ENCODE measurements around the gene CERS2.

The CERS2 gene

DNA sequence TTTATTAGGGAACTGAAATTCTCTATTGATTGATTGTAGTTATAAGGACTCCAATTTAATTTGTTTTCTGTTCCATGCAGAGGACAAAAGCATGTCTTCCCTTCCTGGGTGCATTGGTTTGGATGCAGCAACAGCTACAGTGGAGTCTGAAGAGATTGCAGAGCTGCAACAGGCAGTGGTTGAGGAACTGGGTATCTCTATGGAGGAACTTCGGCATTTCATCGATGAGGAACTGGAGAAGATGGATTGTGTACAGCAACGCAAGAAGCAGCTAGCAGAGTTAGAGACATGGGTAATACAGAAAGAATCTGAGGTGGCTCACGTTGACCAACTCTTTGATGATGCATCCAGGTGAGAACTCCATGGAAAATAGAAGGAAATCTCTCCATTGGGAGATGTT, 47.0 kb downstream of the CERS2 start:
- Histone ChIP-seq H3K27ac (ENCODE audit: extremely low read depth, low read depth, low read length) (no peak overlapping the region), H3K36me3 (ENCODE audit: control insufficient read depth in 2 of 2, insufficient read depth in 1 of 2, low read length in 2 of 2) (peaks cover 27 to 47% of the 10 kb centered on the region in 2 experiments), H3K4me3 (ENCODE audit: low read depth, low read length) (no peak overlapping the region), H3K9me3 (ENCODE audit: control insufficient read depth, insufficient read depth, low read depth, low read length) (no peaks in the 10 kb centered on the region), H3K4me1 (ENCODE audit: control insufficient read depth, insufficient read depth, low read length) (no peaks in the 10 kb centered on the region)
- CTCF ChIA-PET: interaction anchor here (0.6 kb wide), 1 partner anchor 55 kb away, joined by 4 read pairs; no protein-coding TSS in a partner anchor
- TF ChIP-seq, protein P1, sequence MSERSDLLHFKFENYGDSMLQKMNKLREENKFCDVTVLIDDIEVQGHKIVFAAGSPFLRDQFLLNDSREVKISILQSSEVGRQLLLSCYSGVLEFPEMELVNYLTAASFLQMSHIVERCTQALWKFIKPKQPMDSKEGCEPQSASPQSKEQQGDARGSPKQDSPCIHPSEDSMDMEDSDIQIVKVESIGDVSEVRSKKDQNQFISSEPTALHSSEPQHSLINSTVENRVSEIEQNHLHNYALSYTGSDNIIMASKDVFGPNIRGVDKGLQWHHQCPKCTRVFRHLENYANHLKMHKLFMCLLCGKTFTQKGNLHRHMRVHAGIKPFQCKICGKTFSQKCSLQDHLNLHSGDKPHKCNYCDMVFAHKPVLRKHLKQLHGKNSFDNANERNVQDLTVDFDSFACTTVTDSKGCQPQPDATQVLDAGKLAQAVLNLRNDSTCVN (tag by site-specific recombination; optimal IDR thresholded peaks at IDR 0.05): no peak
- TF ChIP-seq ZNF248 (tag by site-specific recombination; IDR thresholded peaks at IDR 0.05) (no peak), ZNF658 (tag by site-specific recombination; IDR thresholded peaks at IDR 0.05) (no peak), KLF7 (tag by site-specific recombination; IDR thresholded peaks at IDR 0.05; ENCODE audit: borderline replicate concordance) (no peak), KLF1 (tag by site-specific recombination; IDR thresholded peaks at IDR 0.05) (no peak), ZNF701 (tag by site-specific recombination; IDR thresholded peaks at IDR 0.05) (no peak), ZNF146 (tag by site-specific recombination; IDR thresholded peaks at IDR 0.05) (no peak), ZNF501 (tag by site-specific recombination; IDR thresholded peaks at IDR 0.05) (no peak), KLF10 (tag by site-specific recombination; IDR thresholded peaks at IDR 0.05) (no peak), ZIC2 (tag by site-specific recombination; IDR thresholded peaks at IDR 0.05) (no peak), BCL11B (tag by site-specific recombination; IDR thresholded peaks at IDR 0.05; ENCODE audit: low read depth) (no peak), GLIS1 (tag by site-specific recombination; IDR thresholded peaks at IDR 0.05) (no peak), FEZF1 (tag by site-specific recombination; IDR thresholded peaks at IDR 0.05) (no peak), ZFP37 (tag by site-specific recombination; IDR thresholded peaks at IDR 0.05) (no peak), ZNF558 (tag by site-specific recombination; IDR thresholded peaks at IDR 0.05) (no peak), ZNF664 (tag by site-specific recombination; IDR thresholded peaks at IDR 0.05) (no peak), SP3 (tag by site-specific recombination; IDR thresholded peaks at IDR 0.05) (no peak), ZSCAN23 (tag by site-specific recombination; IDR thresholded peaks at IDR 0.05) (no peak)
- TF ChIP-seq, protein P2, sequence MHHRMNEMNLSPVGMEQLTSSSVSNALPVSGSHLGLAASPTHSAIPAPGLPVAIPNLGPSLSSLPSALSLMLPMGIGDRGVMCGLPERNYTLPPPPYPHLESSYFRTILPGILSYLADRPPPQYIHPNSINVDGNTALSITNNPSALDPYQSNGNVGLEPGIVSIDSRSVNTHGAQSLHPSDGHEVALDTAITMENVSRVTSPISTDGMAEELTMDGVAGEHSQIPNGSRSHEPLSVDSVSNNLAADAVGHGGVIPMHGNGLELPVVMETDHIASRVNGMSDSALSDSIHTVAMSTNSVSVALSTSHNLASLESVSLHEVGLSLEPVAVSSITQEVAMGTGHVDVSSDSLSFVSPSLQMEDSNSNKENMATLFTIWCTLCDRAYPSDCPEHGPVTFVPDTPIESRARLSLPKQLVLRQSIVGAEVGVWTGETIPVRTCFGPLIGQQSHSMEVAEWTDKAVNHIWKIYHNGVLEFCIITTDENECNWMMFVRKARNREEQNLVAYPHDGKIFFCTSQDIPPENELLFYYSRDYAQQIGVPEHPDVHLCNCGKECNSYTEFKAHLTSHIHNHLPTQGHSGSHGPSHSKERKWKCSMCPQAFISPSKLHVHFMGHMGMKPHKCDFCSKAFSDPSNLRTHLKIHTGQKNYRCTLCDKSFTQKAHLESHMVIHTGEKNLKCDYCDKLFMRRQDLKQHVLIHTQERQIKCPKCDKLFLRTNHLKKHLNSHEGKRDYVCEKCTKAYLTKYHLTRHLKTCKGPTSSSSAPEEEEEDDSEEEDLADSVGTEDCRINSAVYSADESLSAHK (tag by site-specific recombination; IDR thresholded peaks at IDR 0.05): no peak
- TF ChIP-seq, protein P3, sequence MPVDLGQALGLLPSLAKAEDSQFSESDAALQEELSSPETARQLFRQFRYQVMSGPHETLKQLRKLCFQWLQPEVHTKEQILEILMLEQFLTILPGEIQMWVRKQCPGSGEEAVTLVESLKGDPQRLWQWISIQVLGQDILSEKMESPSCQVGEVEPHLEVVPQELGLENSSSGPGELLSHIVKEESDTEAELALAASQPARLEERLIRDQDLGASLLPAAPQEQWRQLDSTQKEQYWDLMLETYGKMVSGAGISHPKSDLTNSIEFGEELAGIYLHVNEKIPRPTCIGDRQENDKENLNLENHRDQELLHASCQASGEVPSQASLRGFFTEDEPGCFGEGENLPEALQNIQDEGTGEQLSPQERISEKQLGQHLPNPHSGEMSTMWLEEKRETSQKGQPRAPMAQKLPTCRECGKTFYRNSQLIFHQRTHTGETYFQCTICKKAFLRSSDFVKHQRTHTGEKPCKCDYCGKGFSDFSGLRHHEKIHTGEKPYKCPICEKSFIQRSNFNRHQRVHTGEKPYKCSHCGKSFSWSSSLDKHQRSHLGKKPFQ (tag by site-specific recombination; IDR thresholded peaks at IDR 0.05): no peak
- POLR2A ChIA-PET: no interaction called here

- Histone ChIP-seq H3K36me3 (ENCODE audit: control insufficient read depth in 2 of 2, insufficient read depth in 1 of 2, low read length in 2 of 2) (peaks cover 24 to 35% of the 10 kb centered on the region in 2 experiments), H3K4me3 (ENCODE audit: low read depth, low read length) (peak within 1 kb of the TSS; percentile 67), H3K9me3 (ENCODE audit: control insufficient read depth, insufficient read depth, low read depth, low read length) (no peaks in the 10 kb centered on the region), H3K4me1 (ENCODE audit: control insufficient read depth, insufficient read depth, low read length) (no peaks in the 10 kb centered on the region), H3K27ac (ENCODE audit: extremely low read depth, low read depth, low read length) (peak within 1 kb of the TSS; percentile 78)
- ChIA-PET POLR2A (interaction anchor here (1.3 kb wide), 1 partner anchor 229 kb away, joined by 3 read pairs; the partner anchor contains the start of gene GOLPH3L), CTCF (interaction anchor here (0.7 to 1.1 kb wide), 3 partner anchors 33 to 113 kb away, joined by 3 to 4 read pairs (median 4); no protein-coding TSS in a partner anchor)
- TF ChIP-seq ZNF423 (tag by site-specific recombination; IDR thresholded peaks at IDR 0.05) (no peak), ZNF488 (tag by site-specific recombination; IDR thresholded peaks at IDR 0.05) (no peak), PATZ1 (tag by site-specific recombination; IDR thresholded peaks at IDR 0.05) (peak; percentile 95), ZFHX2 (tag by site-specific recombination; conservative IDR thresholded peaks at IDR 0.05) (peak; percentile 92), ZNF580 (tag by site-specific recombination; IDR thresholded peaks at IDR 0.05) (peak; percentile 97)
- TF ChIP-seq, protein P4, sequence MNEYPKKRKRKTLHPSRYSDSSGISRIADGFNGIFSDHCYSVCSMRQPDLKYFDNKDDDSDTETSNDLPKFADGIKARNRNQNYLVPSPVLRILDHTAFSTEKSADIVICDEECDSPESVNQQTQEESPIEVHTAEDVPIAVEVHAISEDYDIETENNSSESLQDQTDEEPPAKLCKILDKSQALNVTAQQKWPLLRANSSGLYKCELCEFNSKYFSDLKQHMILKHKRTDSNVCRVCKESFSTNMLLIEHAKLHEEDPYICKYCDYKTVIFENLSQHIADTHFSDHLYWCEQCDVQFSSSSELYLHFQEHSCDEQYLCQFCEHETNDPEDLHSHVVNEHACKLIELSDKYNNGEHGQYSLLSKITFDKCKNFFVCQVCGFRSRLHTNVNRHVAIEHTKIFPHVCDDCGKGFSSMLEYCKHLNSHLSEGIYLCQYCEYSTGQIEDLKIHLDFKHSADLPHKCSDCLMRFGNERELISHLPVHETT (tag by site-specific recombination; IDR thresholded peaks at IDR 0.05): peak; percentile 64; the same call in 1 of the 2 replicates
Measured at GRCh38 chr1:150926097-150926741, 48.4 kb downstream of the CERS2 start, which contains the start of gene SETDB1. SETDB1 (plus strand) TSS chr1:150926363; CDS start chr1:150927715, 1,352 bp downstream.

Measured in HEK293 (cell line).